Subcutaneous adipose tissue (tissue), 4 donors: ENCODE results near the gene ZNF678. TPM values are rescaled to one million over a fixed set of nuclear protein-coding genes. Genes with fewer than 3 reads are reported as not detected.

Experiments
- CTCF ChIP-seq: fragments of 450-650 bp; IDR thresholded peaks from one replicate; pipeline ENCODE4 v1.5.1; 2016; ENCODE audit warnings: low read depth, mild to moderate bottlenecking, control low read depth, antibody characterized with exemption, moderate library complexity
- total RNA-seq, 4 donors: library from RNA; depleted of rRNA; stranded (reverse); fragments of >200 nt; gene quantifications; one replicate each; pipeline ENCODE4 v1.1.0, GENCODE V29; 2016

ZNF678 gene
- total RNA-seq, 4 donors from 2014 or later, result 5.4 to 14.0 (median 10.6) TPM

GRCh38 chr1:227562933-227563323 lies 428 bp upstream of the ZNF678 start:
- TF ChIP-seq CTCF, result no peak

- TF ChIP-seq CTCF, result no peak
Measured at GRCh38 chr1:227567256-227567655, 3.9 kb downstream of the ZNF678 start.

GRCh38 chr1:227568593-227568992 lies 5.2 kb downstream of the ZNF678 start:
- TF ChIP-seq CTCF, result no peak

GRCh38 chr1:227572752-227573151 lies 9.4 kb downstream of the ZNF678 start:
- TF ChIP-seq CTCF, result no peak

GRCh38 chr1:227574926-227575325 lies 11.6 kb downstream of the ZNF678 start:
- no peak for TF ChIP-seq CTCF

GRCh38 chr1:227576189-227576588 lies 12.8 kb downstream of the ZNF678 start:
- no peak for TF ChIP-seq CTCF

- TF ChIP-seq CTCF, result no peak
Measured at GRCh38 chr1:227577500-227577899, 14.1 kb downstream of the ZNF678 start.
